GM12892 (cell line): ENCODE results near the gene KCNK5.

ENCODE experiments used
- POLR2A ChIP-seq: IDR thresholded peaks from 2 replicates; pipeline ENCODE4 v1.6.1; 2011; ENCODE audit warnings: low read depth, low read length, control low read depth
- TAF1 ChIP-seq: IDR thresholded peaks from 2 replicates; pipeline ENCODE4 v1.6.1; 2011; ENCODE audit warnings: low read depth, mild to moderate bottlenecking, control low read depth, low read length, borderline replicate concordance

- no peak for TF ChIP-seq TAF1
- TF ChIP-seq POLR2A: no peak
These were observed 18.1 kb downstream of the KCNK5 start for GRCh38 chr6:39211183-39211582.
